ENCODE results near the gene COG5. TPM values are rescaled to one million over a fixed set of nuclear protein-coding genes. Genes with fewer than 3 reads are reported as not detected.

COG5 gene
- total and polyA plus RNA-seq, 2 of the 4 experiments (the other 2 are of a cell fraction) = 18.5 to 27.4 TPM

GRCh38 chr7:107318523-107319160 is 245.1 kb downstream of the COG5 start:
- H2BK20ac ChIP-seq (ENCODE audit: low read depth, low read length) = no peak overlapping the region
- no peak overlapping the region for H4K91ac ChIP-seq (ENCODE audit: insufficient read depth, low read depth, low read length)
- H2BK5ac ChIP-seq (ENCODE audit: low read depth, low read length, poor library complexity, severe bottlenecking) = no peak overlapping the region
- H3K56ac ChIP-seq (ENCODE audit: extremely low read depth, insufficient read depth, low read length) = no peak overlapping the region
- no peak overlapping the region for H3K4ac ChIP-seq (ENCODE audit: low read depth, low read length)
- H2AK9ac ChIP-seq (replicated peaks; ENCODE audit: low read depth, low read length, poor library complexity) = no peak overlapping the region
- 0 out of 2 replicates have a peak, but pooled peaks cover 2% of the 10 kb centered on the region for H3K36me3 ChIP-seq (ENCODE audit: control insufficient read depth, insufficient read depth, low read length)
- DNase-seq = peak; percentile 77
- no peak overlapping the region for H3K18ac ChIP-seq (ENCODE audit: low read depth, low read length)
- in situ Hi-C loops (cut with MboI; ENCODE audit: low sequenced_read_pairs) = no loop called here
- no CpG with 5 or more reads among the region's 3 CpGs for WGBS, 2 experiments (ENCODE audit: extremely low coverage in 2 of 2, insufficient read length in 1 of 2)
- H2AFZ ChIP-seq (replicated peaks; ENCODE audit: low read length, poor library complexity) = no peak overlapping the region
- POLR2A ChIA-PET (ENCODE audit: unreplicated experiment) = no interaction called here
- no peak overlapping the region for H3K27ac ChIP-seq (ENCODE audit: insufficient read depth, low read length)
- dilution Hi-C loops (cut with HindIII; ENCODE audit: low sequenced_read_pairs, unreplicated experiment) = no loop called here
- H3K23ac ChIP-seq (ENCODE audit: low read depth, low read length) = no peak overlapping the region
- H3K14ac ChIP-seq (replicated peaks; ENCODE audit: low read depth, low read length) = no peak overlapping the region
- no peak overlapping the region for H2BK120ac ChIP-seq (ENCODE audit: low read depth, low read length)
- no peak overlapping the region for H2AK5ac ChIP-seq (ENCODE audit: low read depth, low read length)
- no peaks in the 10 kb centered on the region; the same call in 1 of the 2 replicates for H3K4me1 ChIP-seq (ENCODE audit: control insufficient read depth, insufficient read depth, low read length)
- ATAC-seq (ENCODE audit: low read depth) = peak; percentile 72
- no peak overlapping the region for H3K4me2 ChIP-seq (ENCODE audit: low read depth, low read length)
- no peaks in the 10 kb centered on the region for H3K9me3 ChIP-seq (ENCODE audit: control insufficient read depth, insufficient read depth, low read length)
- H3K9ac ChIP-seq (ENCODE audit: low read depth, low read length) = no peak overlapping the region
- H3K9me1 ChIP-seq (ENCODE audit: insufficient read depth, low read length) = no peaks in the 10 kb centered on the region
- no peaks in the 10 kb centered on the region for H4K20me1 ChIP-seq (ENCODE audit: insufficient read depth, low read length)
- no peak overlapping the region for H2BK15ac ChIP-seq (ENCODE audit: low read depth, low read length)
- H3K4me3 ChIP-seq (ENCODE audit: insufficient read depth, low read depth, low read length) = no peak overlapping the region
- intact Hi-C loops (cut with micrococcal nuclease) = no loop called here
- no TSS peak for BruUV-seq (replicated peaks)
- CTCF ChIA-PET = no interaction called here
- no peak overlapping the region for H4K5ac ChIP-seq (ENCODE audit: low read depth, low read length)
- 0 out of 4 replicates have a peak, but pooled peaks cover 3% of the 10 kb centered on the region in 2 experiments for H3K79me1 ChIP-seq (ENCODE audit: low read depth in 1 of 2, low read length in 2 of 2)
- no peak overlapping the region for H4K8ac ChIP-seq (ENCODE audit: low read depth in 2 of 2, low read length in 2 of 2)
- no peaks in the 10 kb centered on the region for H3K27me3 ChIP-seq (ENCODE audit: control insufficient read depth, insufficient read depth, low read length)
- TF ChIP-seq CEBPB (IDR thresholded peaks at IDR 0.05; ENCODE audit: low read depth, low read length) = peak; percentile 81
- TF ChIP-seq BHLHE40 (IDR thresholded peaks at IDR 0.05; ENCODE audit: low read depth, low read length) = no peak

Measured in IMR-90 (cell line).